Activated effector memory CD4-positive, alpha-beta T cell treated with Interleukin-2 at 50 U/mL for 16 hours (primary cell): ENCODE measurements around the gene DAAM1.
A peak's percentile ranks its signal among the peaks of the same experiment; 100 is the strongest.

ENCODE experiments used
- DNase-seq: peaks from one replicate; pipeline ENCODE4 v3.0.0-alpha.2; 2020

The DAAM1 gene

DNA sequence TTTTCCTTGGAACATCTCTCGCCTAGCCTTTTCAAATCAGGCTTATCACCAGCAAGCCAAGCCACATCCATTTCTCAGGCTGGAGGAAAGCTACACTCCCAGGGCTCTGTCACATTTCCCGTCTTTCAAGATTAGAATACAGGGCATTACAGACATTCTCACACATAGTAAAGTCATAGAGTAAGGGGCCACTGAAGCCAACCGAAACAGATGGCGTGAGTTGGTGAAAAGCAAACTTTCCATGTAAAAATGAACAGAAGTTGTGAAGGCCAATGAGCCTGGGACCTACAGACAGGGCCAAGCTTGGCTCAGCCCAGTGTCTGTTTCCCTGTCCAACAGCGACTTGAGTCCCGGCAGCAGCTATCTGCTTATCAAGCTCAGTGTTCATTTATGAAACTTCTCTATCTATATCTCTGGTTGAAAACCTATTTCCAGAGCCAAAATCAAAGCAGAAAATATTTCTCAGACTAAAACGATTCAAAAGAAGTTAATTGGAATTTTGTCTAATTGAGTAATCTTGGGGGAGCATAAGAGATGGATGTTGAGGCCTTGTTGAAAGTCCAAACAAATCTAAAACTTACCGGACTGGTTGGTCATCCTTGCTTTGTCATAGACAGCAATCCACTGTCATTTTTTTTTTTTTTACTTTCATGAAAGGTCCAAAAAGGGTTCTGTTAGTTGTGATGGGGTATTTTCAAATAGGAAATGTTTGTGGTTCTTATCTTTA is 105.6 kb downstream of the DAAM1 start:
- no peak for DNase-seq

DNA sequence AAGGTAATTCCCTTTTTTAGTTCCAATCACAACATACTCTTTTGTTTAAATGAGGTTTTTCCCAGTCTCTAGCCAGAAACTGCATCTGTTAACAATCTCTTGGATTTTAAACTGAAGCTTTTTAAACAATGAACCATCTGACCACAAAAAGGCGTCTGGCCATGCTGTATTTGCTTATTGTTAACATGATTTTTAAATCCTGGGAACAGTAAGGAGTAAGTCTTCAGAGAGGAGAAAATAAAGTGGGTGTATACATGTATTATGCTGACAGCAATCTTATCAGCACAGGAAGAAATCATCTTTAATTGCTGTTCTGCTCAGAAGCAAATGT is 106.2 kb downstream of the DAAM1 start:
- no peak for DNase-seq

DNA sequence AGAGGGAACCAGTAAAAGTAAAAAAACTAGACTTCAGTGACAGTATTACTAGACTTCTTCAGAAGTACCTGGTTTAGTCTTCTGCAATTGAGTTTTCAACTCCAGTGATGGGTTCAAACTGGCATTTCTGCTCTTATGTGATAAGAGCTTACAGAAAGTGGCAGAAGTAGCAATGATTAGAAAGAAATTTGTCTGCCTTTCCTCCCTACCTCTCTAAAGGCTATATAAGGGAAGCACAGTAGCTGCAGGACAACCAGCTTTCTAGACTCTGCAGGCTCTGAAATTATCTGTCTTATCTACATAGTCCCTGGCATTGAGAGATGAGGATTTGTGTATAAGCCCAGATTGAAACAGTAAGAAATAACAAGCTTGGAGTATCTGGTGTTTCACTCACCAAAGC is 107.5 kb downstream of the DAAM1 start:
- no peak for DNase-seq

DNA sequence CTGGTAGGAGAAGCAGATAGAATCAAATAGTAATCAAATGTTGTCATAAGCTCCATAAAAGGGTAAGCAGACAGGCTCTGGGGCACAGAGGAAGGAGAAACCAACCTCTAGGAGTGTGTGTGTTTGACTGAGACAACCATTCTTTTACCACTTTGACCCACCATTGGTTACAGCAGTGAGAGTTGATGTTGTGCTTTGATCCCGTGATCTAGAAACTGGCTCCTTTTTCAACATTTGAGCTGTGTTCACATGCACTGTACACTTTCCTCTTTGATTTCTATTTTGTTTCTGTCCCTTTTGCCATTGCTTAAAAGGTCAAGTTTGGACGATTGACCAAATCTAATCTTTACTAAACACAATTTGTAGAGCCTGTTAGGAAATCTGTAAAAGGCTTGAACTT is 108.0 kb downstream of the DAAM1 start:
- DNase-seq: no peak

DNA sequence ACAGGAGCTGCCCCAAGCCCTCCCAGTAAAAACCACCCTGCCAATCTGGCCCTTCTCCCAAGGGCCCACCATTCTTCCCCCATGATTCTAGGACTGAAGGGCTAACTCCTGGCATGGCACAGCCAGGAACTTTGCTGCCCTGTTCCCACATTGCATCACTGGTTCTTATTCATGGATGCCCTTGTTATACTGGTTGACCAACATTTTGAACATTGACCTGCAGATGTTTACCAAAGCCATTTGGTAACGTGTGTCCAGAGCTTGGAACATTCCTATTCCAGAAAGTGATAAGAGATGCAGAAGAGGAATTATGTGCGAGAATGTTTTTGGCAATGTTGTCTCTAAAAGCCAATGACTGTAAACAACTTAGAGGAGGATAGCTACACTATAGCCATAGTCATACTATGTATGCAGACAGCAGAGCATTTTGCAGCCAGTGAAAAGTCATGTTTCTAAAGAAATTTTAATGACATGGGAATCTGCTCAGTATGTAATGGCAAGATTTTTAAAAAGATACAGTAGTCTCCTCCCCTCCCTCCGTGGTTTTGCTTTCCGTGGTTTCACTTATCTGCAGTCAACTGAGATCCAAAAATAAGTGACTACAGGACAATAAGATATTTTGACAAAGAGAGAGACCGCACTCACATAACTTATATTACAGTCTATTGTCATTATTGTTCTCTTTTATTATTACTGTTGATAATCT is 108.8 kb downstream of the DAAM1 start:
- DNase-seq: no peak

DNA sequence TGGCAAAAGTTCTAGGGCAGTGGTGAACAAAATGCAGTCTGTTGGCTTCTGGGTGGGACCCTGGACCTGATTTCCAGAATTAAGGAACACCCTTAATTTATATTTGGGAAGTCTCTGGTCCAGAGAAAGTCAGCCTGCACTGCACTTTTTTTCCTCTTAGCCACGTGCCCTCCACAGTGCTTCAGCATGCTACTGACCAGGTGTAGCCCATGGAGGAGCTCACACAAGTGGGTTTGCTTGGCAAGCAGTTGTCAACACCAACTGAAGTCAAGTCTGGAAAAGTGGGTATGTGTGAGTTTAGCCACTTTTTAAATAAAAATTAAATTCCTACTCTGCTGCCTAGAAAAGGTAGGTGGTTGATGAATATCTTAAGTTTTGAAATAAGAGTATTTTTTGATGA is 111.3 kb downstream of the DAAM1 start:
- DNase-seq: no peak

DNA sequence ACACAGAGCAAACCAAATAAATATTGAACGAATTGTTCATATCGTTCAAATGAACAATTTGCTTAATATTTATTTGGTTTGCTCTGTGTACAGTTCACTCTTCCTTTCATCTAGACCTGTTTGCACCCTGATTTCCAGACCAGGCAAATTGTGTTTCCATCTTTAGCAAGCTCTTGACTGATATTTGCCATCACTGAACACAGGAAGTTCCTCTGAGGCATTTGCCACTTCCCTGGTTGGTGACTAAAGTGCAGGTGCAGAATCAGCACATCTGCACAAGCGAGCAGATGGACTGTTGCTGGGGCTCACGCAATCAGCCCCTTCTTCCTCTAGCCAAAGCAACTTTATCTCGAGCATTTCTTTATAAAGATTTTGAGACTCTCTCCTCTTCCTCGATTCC is 112.9 kb downstream of the DAAM1 start:
- peak; percentile 3 for DNase-seq

DNA sequence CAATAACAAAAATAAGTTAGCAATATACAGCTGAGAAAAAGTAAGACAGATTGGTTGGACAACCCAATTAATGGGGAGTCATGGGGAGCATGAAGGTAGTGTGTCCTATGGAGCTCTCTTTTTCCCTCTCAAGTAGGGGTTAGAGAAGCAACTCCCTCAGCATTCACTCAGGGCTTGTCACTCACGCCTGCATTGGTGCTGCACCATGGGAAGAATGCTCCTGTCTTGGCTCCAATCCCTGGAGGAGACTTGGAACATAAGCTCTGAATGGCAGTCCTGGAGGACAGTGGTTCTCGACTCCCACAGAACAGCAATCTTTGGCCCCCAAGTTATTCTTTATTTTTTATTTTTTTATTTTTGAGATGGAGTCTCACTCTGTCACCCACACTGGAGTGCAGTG is 113.8 kb downstream of the DAAM1 start:
- no peak for DNase-seq

DNA sequence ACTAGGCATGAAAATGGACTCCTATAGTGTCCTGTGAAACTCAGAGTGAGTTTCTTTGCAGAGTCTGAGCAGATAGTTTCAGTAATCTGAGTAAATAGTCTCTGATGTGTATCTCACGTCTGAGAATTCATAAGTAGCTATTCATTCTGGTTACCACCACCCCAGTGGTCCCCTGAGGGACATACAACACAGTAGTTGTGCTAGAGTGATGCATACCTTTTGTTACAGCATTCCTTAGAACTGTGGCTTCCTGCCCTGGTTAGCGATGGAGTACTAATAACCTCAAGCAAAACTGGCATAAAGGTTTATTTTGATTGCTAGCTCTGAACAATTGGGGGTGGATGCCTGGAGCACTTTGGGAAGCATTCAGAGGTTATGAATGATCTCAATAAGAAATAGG is 114.7 kb downstream of the DAAM1 start:
- DNase-seq: no peak

DNA sequence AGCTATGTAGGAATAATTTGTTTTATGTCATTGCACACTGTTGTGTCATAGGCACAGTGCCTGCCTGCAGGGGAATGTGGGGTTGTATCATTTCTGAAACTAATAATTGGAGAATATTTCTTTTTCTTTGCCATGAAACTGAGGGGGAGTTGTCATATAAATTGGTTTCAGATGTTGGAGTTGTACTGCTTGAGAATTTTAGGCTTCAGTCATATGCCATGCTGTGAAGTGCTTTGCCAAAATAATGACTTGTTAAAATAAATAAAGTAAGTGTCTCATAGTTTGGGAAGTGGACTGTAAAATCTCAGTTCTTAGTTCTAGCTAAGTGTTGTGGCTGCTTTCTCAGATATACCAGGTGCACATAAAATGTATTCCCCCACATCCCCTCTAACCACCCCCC is 116.8 kb downstream of the DAAM1 start:
- no peak for DNase-seq

DNA sequence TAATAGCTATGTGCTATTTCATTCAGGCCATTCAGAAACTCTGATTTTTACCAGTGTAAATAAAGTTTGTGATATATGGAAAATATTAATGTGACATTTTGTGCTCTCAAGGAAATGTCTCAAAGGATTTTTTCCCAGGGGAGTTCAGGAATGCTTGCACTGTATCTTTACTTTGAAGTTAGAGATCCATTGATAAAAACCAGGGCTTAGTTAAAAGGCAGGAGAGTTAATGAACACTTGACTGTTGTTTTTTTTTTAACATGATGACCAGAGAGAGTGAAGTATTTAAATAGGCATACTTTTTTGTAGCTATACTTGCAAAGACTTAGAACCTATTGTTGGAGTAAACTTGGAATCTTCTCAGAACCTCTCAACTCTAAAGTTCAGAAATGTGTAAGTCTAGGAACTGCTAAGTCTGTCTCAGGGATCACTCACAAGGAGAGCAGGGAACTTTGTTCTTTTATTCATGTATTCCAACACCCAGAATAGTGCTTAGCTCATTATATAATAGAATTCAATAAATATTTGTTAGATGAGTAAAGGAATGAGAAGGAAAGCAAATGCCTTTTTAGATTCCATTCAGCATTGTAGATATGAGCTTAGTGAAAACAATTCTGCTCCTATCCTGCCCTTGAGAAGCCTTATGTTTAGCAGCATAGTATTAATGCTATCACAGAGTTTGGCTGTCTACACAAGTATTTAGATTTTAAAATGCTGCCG is 117.5 kb downstream of the DAAM1 start:
- DNase-seq: no peak

DNA sequence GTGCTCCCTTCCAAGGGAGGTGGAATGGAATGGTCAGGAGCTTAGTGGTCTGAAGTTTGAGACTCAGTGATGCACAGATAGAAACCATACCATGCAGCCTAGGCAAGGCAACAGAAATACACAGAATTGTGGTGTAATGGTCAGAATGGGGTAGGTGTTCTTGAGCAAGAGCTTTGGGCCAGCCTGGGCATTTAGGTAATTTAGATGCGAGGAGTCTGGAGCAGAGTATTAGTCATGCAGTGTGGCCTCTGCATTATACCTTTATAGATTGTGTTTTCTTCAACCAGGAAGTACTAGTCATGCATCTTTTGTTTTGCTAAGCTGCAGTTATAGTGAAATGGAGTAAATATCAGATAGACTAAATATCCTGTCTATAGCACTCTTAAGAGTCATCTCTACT is 118.3 kb downstream of the DAAM1 start:
- no peak for DNase-seq

DNA sequence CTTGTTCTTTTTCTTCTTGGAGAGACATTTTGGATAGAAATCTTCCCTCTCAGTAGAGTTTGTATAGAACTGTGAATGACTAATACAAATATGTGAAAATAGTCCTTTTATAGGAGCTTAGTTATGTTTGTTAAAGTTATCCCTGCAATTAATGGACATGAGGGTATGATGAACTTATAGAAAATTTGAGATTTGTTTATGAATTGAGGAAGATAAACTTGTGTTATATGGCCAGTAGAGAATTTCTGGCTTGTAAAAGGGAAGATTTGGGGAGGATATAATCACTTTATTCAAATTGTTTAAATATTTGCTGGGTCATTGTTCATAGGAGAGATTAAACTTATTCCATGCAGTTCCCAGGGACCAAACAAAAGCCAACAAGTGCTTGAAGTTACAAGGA is 119.6 kb downstream of the DAAM1 start:
- no peak for DNase-seq

DNA sequence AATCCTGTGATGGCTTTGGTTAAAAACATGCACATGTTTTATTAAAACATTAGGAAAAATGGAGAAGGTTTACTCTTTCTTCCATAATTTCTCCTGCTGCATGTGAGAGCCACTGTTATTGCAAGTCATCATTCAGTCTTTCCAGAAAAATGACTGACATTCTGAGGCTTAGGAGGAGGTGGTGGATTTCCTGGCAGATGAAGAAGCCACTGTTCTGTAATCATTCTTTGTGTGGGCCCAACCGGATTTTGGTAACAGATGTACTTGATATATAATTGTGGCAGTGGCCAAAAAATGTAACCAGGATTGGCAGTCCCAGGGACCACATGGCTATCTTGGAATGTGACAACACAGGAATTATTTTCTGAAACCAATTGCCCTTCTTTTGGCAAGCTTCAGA is 120.2 kb downstream of the DAAM1 start:
- DNase-seq: no peak

DNA sequence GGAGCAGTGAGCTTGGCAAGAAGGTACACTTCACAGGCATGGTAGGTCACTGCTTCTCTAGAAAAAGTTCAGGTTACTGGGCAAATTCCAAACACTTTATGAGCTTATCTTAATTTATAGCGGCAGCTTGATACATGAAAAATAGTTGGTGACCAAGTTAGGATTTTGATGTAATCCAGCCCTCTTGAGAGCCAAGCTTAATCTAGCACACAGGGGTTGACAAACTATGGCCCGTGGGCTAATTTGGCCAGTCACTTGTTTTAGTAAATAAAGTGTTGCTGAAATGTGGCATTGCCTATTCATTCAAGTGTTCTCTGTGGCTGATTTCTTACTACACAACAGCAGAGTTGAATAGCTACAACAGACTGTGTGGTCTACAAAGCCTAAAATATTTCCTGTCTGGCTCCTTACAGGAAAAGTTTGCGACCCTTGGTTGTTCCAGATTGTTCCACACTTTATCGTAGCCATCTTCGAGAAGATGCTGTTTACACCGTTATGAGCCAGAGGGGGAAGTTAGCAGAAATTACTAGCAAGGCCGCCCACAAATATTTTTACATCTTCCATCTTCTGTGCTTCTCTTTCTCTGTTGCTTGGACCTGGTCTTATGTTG is 120.9 kb downstream of the DAAM1 start:
- no peak for DNase-seq

DNA sequence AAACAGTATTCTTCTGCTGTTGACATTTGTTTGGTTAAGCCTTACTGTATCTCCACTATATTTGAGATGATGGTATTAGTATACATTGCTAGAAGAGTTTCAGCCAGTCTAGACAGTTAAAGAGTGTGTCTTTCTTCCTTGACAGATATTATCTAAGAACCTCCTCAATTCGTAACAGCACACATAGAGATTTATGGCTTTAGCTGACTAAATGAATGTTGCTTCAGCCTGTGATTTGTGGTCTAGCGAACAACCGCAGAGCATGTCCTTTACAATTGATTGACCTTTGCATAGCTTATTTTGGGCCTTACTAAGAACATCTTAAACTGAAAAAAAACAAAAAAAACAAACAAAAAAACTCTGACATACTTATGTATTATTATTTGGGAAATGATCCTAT is 122.2 kb downstream of the DAAM1 start:
- no peak for DNase-seq

DNA sequence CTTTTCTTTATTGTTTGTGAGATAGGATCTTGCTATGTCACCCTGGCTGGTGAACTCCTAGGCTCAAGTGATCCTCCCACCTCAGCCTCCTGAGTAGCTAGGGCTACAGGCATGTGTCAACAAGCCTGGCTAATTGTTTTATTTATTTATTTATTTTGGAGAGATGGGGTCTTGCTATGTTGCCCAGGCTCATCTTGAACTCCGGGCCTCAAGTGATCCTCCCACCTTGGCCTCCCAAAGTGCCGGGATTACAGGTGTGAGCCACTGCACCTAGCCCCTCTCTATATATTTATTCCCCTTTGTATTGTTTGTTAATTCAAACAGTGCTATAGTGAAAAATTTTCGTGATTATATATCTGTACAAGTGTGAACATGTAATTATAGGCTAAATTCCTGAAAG is 123.3 kb downstream of the DAAM1 start:
- no peak for DNase-seq

DNA sequence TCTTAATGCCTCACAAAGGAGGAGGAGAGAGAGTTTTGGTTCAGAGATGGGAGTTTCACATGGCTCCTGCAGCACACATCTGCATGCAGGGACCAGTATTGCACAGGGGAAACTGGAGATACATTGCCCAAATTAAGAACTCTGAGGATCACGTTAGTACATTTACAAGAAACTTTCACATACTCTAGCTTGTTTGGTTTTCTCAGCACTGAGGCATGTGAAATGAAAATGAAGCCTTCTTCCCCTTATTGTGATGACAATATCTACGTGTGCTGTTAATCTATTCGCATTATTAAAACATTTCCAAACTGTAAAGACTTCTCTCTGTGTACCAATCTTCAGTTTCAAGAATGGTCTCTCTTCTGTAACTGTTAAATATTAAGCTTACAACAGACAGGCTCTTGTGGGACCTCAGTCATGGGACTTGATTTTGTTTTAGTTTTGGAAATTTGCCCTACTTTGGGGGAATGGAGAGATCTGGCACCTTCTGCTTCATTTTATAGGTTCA is 124.7 kb downstream of the DAAM1 start:
- DNase-seq: no peak

DNA sequence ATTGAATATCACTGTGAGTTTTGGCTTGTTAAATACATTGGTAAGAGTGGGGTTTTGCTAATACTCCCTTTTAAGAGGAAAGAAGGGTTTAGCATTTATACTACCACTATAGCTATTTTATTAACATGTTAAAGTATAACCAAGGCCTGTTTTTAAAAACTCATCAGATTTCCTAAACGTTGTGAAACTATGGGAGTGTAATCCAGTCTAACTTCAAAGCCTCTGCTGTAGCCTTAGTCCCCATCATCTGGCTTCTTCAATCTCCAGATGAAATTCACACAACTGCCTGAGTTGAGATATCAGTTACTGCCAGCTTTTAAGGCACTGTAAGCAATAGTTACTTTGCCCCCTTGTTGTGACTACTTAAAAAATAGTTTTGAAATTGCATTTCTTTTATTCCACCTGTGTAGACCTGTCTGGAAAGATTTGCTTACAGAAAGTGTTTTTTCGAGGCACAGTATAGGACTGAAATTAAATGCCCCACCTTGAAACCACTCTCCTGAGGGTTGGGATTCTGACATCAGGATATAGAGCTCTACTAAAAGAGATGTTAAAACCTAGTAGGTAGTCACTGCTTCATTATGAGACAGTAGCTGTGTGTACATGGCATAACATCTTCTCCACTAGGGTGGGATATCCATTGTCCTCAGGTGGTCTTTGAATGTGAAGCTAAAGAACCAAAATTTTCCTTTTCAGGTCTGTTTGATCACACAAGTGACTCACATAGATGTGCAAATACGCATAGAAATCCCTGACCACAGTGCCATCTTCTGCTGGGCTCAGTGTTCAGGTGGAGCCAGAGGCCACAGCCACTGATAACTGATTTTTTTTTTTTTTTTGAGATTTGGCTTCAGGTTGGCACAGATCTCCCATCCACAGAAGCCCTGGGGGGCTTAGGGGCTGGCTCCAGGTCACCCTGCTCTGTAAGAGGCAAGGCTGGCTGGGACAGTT is 125.5 kb downstream of the DAAM1 start:
- no peak for DNase-seq

DNA sequence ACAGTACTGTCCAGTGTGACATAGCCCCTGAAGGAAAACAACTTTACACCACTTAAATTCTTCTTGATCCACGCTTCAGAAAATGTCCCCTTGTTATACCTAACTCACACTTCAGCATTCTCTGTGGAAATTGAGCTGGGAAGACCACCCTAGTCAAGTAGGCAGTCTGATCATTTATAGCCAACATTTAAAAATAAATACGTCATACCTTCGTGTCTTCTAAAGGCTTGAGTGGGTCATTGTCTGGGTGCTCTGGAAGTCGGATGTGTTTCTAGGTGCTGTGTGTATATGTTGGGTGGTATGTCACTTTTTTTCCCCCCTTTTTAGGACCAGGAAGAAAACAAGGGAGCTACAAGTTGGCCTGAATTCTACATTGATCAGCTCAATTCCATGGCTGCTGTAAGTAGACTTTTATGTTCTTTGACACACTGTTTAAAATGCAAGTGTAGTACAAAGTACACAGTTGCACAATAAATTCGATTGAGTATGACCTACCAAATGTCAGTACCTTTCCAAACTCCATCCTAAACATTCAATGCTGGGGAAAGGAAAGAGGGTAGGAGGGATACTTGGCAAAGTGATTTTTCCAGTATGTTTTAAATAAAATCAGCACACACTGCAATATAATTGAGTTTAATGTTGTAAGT is 126.6 kb downstream of the DAAM1 start:
- no peak for DNase-seq

DNA sequence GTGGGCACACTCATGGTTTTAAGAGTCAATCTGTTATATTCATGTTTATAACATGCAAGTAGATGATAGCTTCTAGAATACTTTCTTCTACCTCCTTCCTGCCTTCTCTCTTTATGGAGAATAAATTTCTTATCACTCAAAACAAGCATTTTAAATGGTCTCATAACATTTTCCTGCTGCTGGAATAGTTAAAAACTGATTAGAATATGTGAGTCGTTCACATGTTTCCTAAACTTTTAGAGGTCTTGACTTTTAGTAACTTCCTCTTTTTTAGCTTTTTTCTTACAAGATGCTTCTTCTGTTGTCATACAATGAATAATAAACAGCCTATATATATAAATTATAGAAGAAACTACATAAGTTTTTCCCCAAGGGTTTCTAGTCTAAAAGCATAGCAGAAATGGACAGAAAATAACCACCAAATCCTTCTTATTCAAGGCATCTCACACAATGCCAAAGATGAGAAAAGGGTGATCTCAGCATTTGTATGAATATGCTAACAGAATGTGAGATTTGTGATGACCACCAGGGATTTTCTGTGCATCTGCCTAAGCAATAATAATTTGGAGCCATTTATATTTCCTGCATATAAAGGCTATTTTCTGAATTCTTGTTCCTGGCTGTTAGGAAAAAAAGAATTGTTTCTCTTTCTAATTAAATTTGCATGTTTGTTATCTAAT is 127.8 kb downstream of the DAAM1 start:
- no peak for DNase-seq
